Caco-2 (cell line): ENCODE data around the gene FTCD. TPM values are rescaled to one million over a fixed set of nuclear protein-coding genes. Genes with fewer than 3 reads are reported as not detected.

Experiments used
- BruUV-seq: library from RNA; stranded (reverse); fragments of 400-500 nt; replicated peaks from 2 replicates; lab custom pipeline; 2021; lab: Mats Ljungman, UMichigan
- CTCF ChIA-PET: fragments of 300-600 bp; sonication (Branson Sonifier 250); formaldehyde crosslinking; loops from one replicate; lab custom pipeline; 2022; ENCODE audit warnings: antibody characterized with exemption; lab: Charles Lee
- POLR2A ChIA-PET: fragments of 300-600 bp; sonication (Branson Sonifier 250); formaldehyde crosslinking; loops from one replicate; lab custom pipeline; 2022; ENCODE audit warnings: antibody characterized with exemption; lab: Charles Lee
- DNase-seq, 2 experiments: peaks; one replicate each; pipeline versions ENCODE4 v3.0.0 to v3.0.0-alpha.2; 2020 to 2022
- H3K27me3 ChIP-seq: replicated peaks from 2 replicates; pipeline ENCODE4 v1.6.0; 2011; ENCODE audit warnings: low read length; ENCODE audit not compliant: control insufficient read depth, insufficient read depth
- H3K36me3 ChIP-seq: 2 replicates; pipeline ENCODE4 v1.5.1; 2011; ENCODE audit warnings: low read length; ENCODE audit not compliant: control insufficient read depth, insufficient read depth
- H3K4me1 ChIP-seq: fragments of 250-450 bp; sonication (Bioruptor Pico); 2 replicates; pipeline ENCODE4 v1.5.1; 2020; ENCODE audit warnings: mild to moderate bottlenecking
- H3K4me3 ChIP-seq: 2 replicates; pipeline ENCODE4 v1.5.1; 2011; ENCODE audit warnings: low read depth, mild to moderate bottlenecking, control low read depth, low read length
- H3K9me3 ChIP-seq: fragments of 250-450 bp; sonication (Bioruptor Pico); 2 replicates; pipeline ENCODE4 v1.5.1; 2020; ENCODE audit warnings: mild to moderate bottlenecking, moderate library complexity
- H3K27ac Mint-ChIP-seq: one replicate; pipeline ENCODE4 v1.8.0; 2022; ENCODE audit warnings: mixed read lengths; ENCODE audit not compliant: unreplicated experiment
- H3K27me3 Mint-ChIP-seq: one replicate; pipeline ENCODE4 v1.8.0; 2022; ENCODE audit warnings: mixed read lengths; ENCODE audit not compliant: insufficient read depth, unreplicated experiment
- H3K36me3 Mint-ChIP-seq: one replicate; pipeline ENCODE4 v1.8.0; 2022; ENCODE audit warnings: mild to moderate bottlenecking, mixed read lengths; ENCODE audit not compliant: insufficient read depth, unreplicated experiment
- H3K4me1 Mint-ChIP-seq: one replicate; pipeline ENCODE4 v1.8.0; 2022; ENCODE audit warnings: low read depth, mixed read lengths; ENCODE audit not compliant: unreplicated experiment
- H3K4me3 Mint-ChIP-seq: one replicate; pipeline ENCODE4 v1.8.0; 2022; ENCODE audit warnings: mild to moderate bottlenecking, moderate library complexity, mixed read lengths; ENCODE audit not compliant: unreplicated experiment
- H3K9me3 Mint-ChIP-seq: one replicate; pipeline ENCODE4 v1.8.0; 2022; ENCODE audit warnings: mixed read lengths; ENCODE audit not compliant: unreplicated experiment
- intact Hi-C: fragments of 100-400 bp; cut with micrococcal nuclease; formaldehyde crosslinking; loops from one replicate; pipeline ENCODE4 v1.10.0; 2022; ENCODE audit not compliant: unreplicated experiment
- total RNA-seq: library from RNA; stranded (reverse); gene quantifications from 2 replicates; pipeline ENCODE4 v1.2.3, GENCODE V29; 2022
- TF ChIP-seq, protein P1 (sequence below), 2 experiments: fragments of 200-600 bp in 1 of 2; IDR thresholded peaks; 1 replicate in 1 of 2; 2 replicates in 1 of 2; pipeline versions ENCODE4 v1.5.1 to v1.8.0; 2011 to 2022; ENCODE audit warnings: antibody characterized with exemption in 1 of 2, control low read depth in 1 of 2, inconsistent platforms in 1 of 2, low read depth in 1 of 2, low read length in 1 of 2, mild to moderate bottlenecking in 1 of 2, moderate library complexity in 1 of 2; ENCODE audit not compliant: insufficient read depth in 1 of 2, severe bottlenecking in 1 of 2, unreplicated experiment in 1 of 2

The FTCD gene
- total RNA-seq, 1 experiment from 2014 or later: 3.5 TPM

DNA sequence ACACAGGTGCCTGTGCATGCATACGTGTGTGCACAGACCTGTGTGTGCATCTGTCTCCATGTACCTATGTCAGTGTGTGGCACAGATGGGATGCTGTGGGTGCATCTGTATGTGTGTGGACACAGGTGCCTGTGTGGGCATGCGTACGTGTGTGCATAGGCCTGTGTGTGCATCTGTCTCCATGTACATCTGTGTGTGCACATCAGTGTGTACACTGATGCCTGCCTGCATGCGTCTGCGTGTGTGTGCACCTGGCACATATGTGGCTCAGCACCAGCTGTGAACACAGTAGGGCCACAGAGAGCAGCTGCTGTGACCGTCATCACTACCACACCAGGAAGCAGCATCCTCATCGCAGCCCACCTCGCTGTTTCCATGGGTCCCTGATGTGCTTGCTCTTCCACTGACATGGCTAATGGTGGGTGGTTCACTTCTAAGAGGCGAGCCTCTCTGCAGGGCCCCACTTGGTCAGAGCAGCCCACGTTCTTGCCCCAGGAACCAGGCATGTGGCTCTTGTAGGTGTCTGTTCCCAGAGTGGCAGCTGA is 38.5 kb upstream of the FTCD start:
- H3K36me3 Mint-ChIP-seq: peaks cover 68% of the 10 kb centered on the region
- no peak overlapping the region for H3K4me3 ChIP-seq
- TF ChIP-seq, protein P1, sequence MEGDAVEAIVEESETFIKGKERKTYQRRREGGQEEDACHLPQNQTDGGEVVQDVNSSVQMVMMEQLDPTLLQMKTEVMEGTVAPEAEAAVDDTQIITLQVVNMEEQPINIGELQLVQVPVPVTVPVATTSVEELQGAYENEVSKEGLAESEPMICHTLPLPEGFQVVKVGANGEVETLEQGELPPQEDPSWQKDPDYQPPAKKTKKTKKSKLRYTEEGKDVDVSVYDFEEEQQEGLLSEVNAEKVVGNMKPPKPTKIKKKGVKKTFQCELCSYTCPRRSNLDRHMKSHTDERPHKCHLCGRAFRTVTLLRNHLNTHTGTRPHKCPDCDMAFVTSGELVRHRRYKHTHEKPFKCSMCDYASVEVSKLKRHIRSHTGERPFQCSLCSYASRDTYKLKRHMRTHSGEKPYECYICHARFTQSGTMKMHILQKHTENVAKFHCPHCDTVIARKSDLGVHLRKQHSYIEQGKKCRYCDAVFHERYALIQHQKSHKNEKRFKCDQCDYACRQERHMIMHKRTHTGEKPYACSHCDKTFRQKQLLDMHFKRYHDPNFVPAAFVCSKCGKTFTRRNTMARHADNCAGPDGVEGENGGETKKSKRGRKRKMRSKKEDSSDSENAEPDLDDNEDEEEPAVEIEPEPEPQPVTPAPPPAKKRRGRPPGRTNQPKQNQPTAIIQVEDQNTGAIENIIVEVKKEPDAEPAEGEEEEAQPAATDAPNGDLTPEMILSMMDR (IDR thresholded peaks at IDR 0.05; ENCODE audit: insufficient read depth in 1 of 2, low read depth in 1 of 2, low read length in 1 of 2, severe bottlenecking in 1 of 2, unreplicated experiment in 1 of 2): no peak
- no peaks in the 10 kb centered on the region for H3K9me3 ChIP-seq
- DNase-seq: no peak
- H3K36me3 ChIP-seq: peaks cover 6% of the 10 kb centered on the region
- CTCF ChIA-PET: no interaction called here
- H3K4me3 Mint-ChIP-seq: no peak overlapping the region
- no peak overlapping the region for H3K27ac Mint-ChIP-seq
- BruUV-seq: no TSS peak
- H3K27me3 ChIP-seq: no peaks in the 10 kb centered on the region
- no peaks in the 10 kb centered on the region for H3K9me3 Mint-ChIP-seq
- no peaks in the 10 kb centered on the region for H3K27me3 Mint-ChIP-seq
- intact Hi-C loops: no loop called here
- POLR2A ChIA-PET: no interaction called here
- peaks cover 6% of the 10 kb centered on the region for H3K4me1 ChIP-seq
- H3K4me1 Mint-ChIP-seq: peaks cover 9% of the 10 kb centered on the region

DNA sequence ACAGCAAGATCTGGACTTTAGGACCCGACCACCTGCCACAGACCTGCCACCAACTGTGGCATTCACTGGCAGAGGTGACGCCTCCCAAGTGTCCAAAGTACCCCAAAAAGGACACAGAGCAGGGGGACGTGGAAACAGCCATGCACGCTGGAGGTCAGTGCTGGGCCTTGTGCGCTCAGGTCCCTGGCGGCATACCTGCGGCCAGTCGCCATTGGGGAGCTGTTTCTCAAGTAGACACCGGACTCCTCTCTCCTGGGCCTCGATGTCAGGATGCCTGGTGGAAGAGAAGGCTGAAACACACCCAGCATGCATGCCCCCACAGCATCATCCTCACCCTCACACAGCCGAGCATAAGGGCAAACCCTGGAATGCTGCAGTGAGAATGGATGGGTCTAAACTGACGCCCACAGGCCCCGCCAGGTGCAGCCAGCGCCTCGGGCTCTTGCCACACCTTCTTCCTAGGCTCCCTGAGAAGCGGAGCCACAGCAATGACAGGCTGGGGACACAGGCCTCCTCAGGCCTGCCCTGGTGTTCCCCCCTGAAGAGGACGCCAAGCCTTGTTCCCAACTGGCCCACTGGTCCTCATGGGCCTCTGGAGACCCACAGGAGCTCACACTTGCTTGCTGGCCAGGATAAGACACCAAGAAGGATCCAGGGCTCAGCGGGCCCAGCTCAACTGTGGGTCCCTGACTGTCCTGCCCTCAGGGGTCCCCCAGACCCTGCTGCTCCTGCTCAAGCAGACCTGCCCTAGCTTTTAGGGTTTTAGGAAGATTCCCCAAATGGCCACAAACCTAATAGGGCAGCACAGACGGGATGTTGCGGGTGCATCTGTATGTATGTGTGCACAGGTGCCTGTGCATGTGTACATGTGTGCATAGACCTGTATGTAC is 36.6 kb upstream of the FTCD start:
- no peaks in the 10 kb centered on the region for H3K27me3 Mint-ChIP-seq
- no peaks in the 10 kb centered on the region for H3K9me3 ChIP-seq
- intact Hi-C loops: no loop called here
- TF ChIP-seq, protein P1 (IDR thresholded peaks at IDR 0.05; ENCODE audit: insufficient read depth in 1 of 2, low read depth in 1 of 2, low read length in 1 of 2, severe bottlenecking in 1 of 2, unreplicated experiment in 1 of 2): no peak
- no peak overlapping the region for H3K4me3 Mint-ChIP-seq
- peaks cover 62% of the 10 kb centered on the region for H3K36me3 Mint-ChIP-seq
- no peaks in the 10 kb centered on the region for H3K9me3 Mint-ChIP-seq
- peaks cover 7% of the 10 kb centered on the region for H3K36me3 ChIP-seq
- ChIA-PET POLR2A (no interaction called here), CTCF (no interaction called here)
- no TSS peak for BruUV-seq
- H3K4me1 ChIP-seq: peaks cover 11% of the 10 kb centered on the region
- no peaks in the 10 kb centered on the region for H3K27me3 ChIP-seq
- no peak overlapping the region for H3K27ac Mint-ChIP-seq
- H3K4me1 Mint-ChIP-seq: peaks cover 21% of the 10 kb centered on the region
- no peak overlapping the region for H3K4me3 ChIP-seq
- no peak for DNase-seq

DNA sequence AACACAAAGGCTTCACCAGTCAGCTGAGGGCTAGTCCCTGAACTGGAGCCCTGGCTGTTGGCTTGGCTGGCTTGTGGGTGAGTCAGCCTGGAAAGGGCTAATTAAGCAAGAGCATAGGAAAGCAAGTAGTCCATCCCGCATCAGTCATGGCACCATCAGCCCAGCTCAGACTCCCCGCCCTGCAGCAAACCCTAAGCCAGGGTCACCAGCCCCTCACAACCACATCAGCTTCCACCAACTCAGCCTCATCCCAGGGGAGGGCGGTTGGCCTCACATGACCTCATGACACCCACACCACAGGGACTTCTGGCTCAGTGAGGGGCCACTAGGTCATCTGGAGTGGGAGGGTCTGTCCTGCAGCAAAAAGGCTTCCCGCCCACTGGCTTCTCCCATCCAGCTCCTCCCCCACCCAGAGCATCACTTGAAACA is 35.9 kb upstream of the FTCD start:
- Histone ChIP-seq H3K27me3 (no peaks in the 10 kb centered on the region), H3K4me1 (peaks cover 11% of the 10 kb centered on the region), H3K36me3 (peaks cover 7% of the 10 kb centered on the region), H3K4me3 (no peak overlapping the region), H3K9me3 (no peaks in the 10 kb centered on the region)
- H3K4me3 Mint-ChIP-seq: no peak overlapping the region
- H3K4me1 Mint-ChIP-seq: peaks cover 21% of the 10 kb centered on the region
- H3K27ac Mint-ChIP-seq: no peak overlapping the region
- no peaks in the 10 kb centered on the region for H3K9me3 Mint-ChIP-seq
- TF ChIP-seq, protein P1 (IDR thresholded peaks at IDR 0.05; ENCODE audit: insufficient read depth in 1 of 2, low read depth in 1 of 2, low read length in 1 of 2, severe bottlenecking in 1 of 2, unreplicated experiment in 1 of 2): no peak
- intact Hi-C loops: no loop called here
- no peak for DNase-seq
- H3K27me3 Mint-ChIP-seq: no peaks in the 10 kb centered on the region
- peaks cover 58% of the 10 kb centered on the region for H3K36me3 Mint-ChIP-seq
- ChIA-PET CTCF (no interaction called here), POLR2A (no interaction called here)
- BruUV-seq: no TSS peak
